H9 (cell line): Measurements from ENCODE around the gene FOXF1. TPM values are rescaled to one million over a fixed set of nuclear protein-coding genes. Genes with fewer than 3 reads are reported as not detected.

Experiments
- DNase-seq: peaks from one replicate; pipeline ENCODE4 v3.0.0-alpha.2; 2017
- H2AFZ ChIP-seq: one replicate; pipeline ENCODE4 v1.6.1; 2013; ENCODE audit warnings: mild to moderate bottlenecking, low read length, control low read depth, moderate library complexity
- H2AK5ac ChIP-seq: 2 replicates; pipeline ENCODE4 v1.6.1; 2013; ENCODE audit warnings: low read length, control low read depth, mixed read lengths; ENCODE audit not compliant: insufficient read length
- H2BK120ac ChIP-seq: one replicate; pipeline ENCODE4 v1.6.1; 2013; ENCODE audit warnings: low read depth, mild to moderate bottlenecking, low read length, control low read depth, inconsistent platforms; ENCODE audit not compliant: poor library complexity, severe bottlenecking
- H2BK12ac ChIP-seq: 2 replicates; pipeline ENCODE4 v1.6.1; 2013; ENCODE audit warnings: low read length, control low read depth, mixed read lengths, low read depth; ENCODE audit not compliant: insufficient read length
- H2BK15ac ChIP-seq: 2 replicates; pipeline ENCODE4 v1.6.1; 2013; ENCODE audit warnings: low read depth, low read length, control low read depth
- H2BK20ac ChIP-seq: one replicate; pipeline ENCODE4 v1.6.1; 2013; ENCODE audit warnings: low read depth, mild to moderate bottlenecking, low read length, control low read depth, inconsistent platforms; ENCODE audit not compliant: poor library complexity, severe bottlenecking
- H2BK5ac ChIP-seq: 2 replicates; pipeline ENCODE4 v1.6.1; 2013; ENCODE audit warnings: low read length, control low read depth, mixed read lengths; ENCODE audit not compliant: insufficient read length
- H3K14ac ChIP-seq: 2 replicates; pipeline ENCODE4 v1.6.1; 2013; ENCODE audit warnings: low read length, control low read depth; ENCODE audit not compliant: insufficient read depth
- H3K18ac ChIP-seq: 2 replicates; pipeline ENCODE4 v1.6.1; 2013; ENCODE audit warnings: low read depth, mild to moderate bottlenecking, mixed read lengths, low read length, control low read depth; ENCODE audit not compliant: insufficient read length
- H3K23ac ChIP-seq: 2 replicates; pipeline ENCODE4 v1.6.1; 2013; ENCODE audit warnings: low read length, control low read depth, mixed read lengths, low read depth; ENCODE audit not compliant: insufficient read length
- H3K23me2 ChIP-seq: 2 replicates; pipeline ENCODE4 v1.6.1; 2013; ENCODE audit warnings: low read depth, mild to moderate bottlenecking, mixed read lengths, low read length, control low read depth; ENCODE audit not compliant: insufficient read length, poor library complexity, severe bottlenecking
- H3K27ac ChIP-seq: 2 replicates; pipeline ENCODE4 v1.5.1; 2013; ENCODE audit warnings: low read length, control low read depth, mixed read lengths, low read depth; ENCODE audit not compliant: insufficient read length
- H3K27me3 ChIP-seq: 2 replicates; pipeline ENCODE4 v1.6.1; 2013; ENCODE audit warnings: low read length, control low read depth, inconsistent platforms; ENCODE audit not compliant: insufficient read depth
- H3K4ac ChIP-seq: 2 replicates; pipeline ENCODE4 v1.6.1; 2013; ENCODE audit warnings: low read depth, mild to moderate bottlenecking, control low read depth, inconsistent platforms, low read length, moderate library complexity
- H3K4me1 ChIP-seq: 2 replicates; pipeline ENCODE4 v1.6.1; 2013; ENCODE audit warnings: low read length, control low read depth, inconsistent platforms; ENCODE audit not compliant: insufficient read depth
- H3K4me2 ChIP-seq: 2 replicates; pipeline ENCODE4 v1.6.1; 2013; ENCODE audit warnings: low read length, control low read depth, mixed read lengths; ENCODE audit not compliant: insufficient read length, insufficient read depth
- H3K56ac ChIP-seq: 2 replicates; pipeline ENCODE4 v1.6.1; 2013; ENCODE audit warnings: low read depth, mild to moderate bottlenecking, mixed read lengths, low read length, control low read depth; ENCODE audit not compliant: insufficient read length
- H3K79me1 ChIP-seq: 2 replicates; pipeline ENCODE4 v1.6.1; 2013; ENCODE audit warnings: low read depth, mild to moderate bottlenecking, moderate library complexity, low read length, control low read depth, inconsistent platforms; ENCODE audit not compliant: insufficient read depth, poor library complexity, severe bottlenecking
- H3K79me2 ChIP-seq: 2 replicates; pipeline ENCODE4 v1.6.1; 2013; ENCODE audit warnings: low read length, control low read depth, inconsistent platforms; ENCODE audit not compliant: insufficient read depth
- H3K9ac ChIP-seq: 2 replicates; pipeline ENCODE4 v1.6.1; 2013; ENCODE audit warnings: low read length, control low read depth, mixed read lengths; ENCODE audit not compliant: insufficient read length; ENCODE audit errors: extremely low read depth
- H3K9me3 ChIP-seq: one replicate; pipeline ENCODE4 v1.6.1; 2013; ENCODE audit warnings: low read depth, low read length, inconsistent platforms; ENCODE audit not compliant: control insufficient read depth
- H3T11ph ChIP-seq: one replicate; pipeline ENCODE4 v1.6.1; 2013; ENCODE audit warnings: mild to moderate bottlenecking, low read length, control low read depth, inconsistent platforms
- H4K20me1 ChIP-seq: one replicate; pipeline ENCODE4 v1.6.1; 2013; ENCODE audit not compliant: control insufficient read depth, insufficient read length, insufficient read depth
- H4K5ac ChIP-seq: 2 replicates; pipeline ENCODE4 v1.6.1; 2013; ENCODE audit warnings: low read depth, mild to moderate bottlenecking, mixed read lengths, low read length, control low read depth; ENCODE audit not compliant: insufficient read length
- H4K8ac ChIP-seq: replicated peaks from 2 replicates; pipeline ENCODE4 v1.6.1; 2013; ENCODE audit warnings: low read length, control low read depth, mixed read lengths, low read depth; ENCODE audit not compliant: insufficient read length
- H4K91ac ChIP-seq: 2 replicates; pipeline ENCODE4 v1.6.1; 2013; ENCODE audit warnings: low read depth, mild to moderate bottlenecking, moderate library complexity, mixed read lengths, low read length, control low read depth; ENCODE audit not compliant: insufficient read length
- H3K27ac Mint-ChIP-seq, 3 experiments: 2 replicates in 2 of 3; 3 replicates in 1 of 3; pipeline ENCODE4 v1.8.0; 2020 to 2021; ENCODE audit warnings: mixed read lengths in 3 of 3, mild to moderate bottlenecking in 1 of 3, moderate library complexity in 1 of 3
- H3K27me3 Mint-ChIP-seq: 2 replicates; pipeline ENCODE4 v1.8.0; 2021; ENCODE audit warnings: low read depth, mild to moderate bottlenecking, moderate library complexity, mixed read lengths
- H3K36me3 Mint-ChIP-seq, 3 experiments: 2 replicates in 2 of 3; 3 replicates in 1 of 3; pipeline ENCODE4 v1.8.0; 2020 to 2021; ENCODE audit warnings: low read depth in 3 of 3, mixed read lengths in 3 of 3; ENCODE audit not compliant: insufficient read depth in 1 of 3
- H3K4me1 Mint-ChIP-seq, 2 experiments: 2 replicates each; pipeline ENCODE4 v1.8.0; 2020; ENCODE audit warnings: mixed read lengths in 2 of 2
- H3K4me3 Mint-ChIP-seq, 2 experiments: 2 replicates in 1 of 2; 3 replicates in 1 of 2; pipeline ENCODE4 v1.8.0; 2020 to 2021; ENCODE audit warnings: mild to moderate bottlenecking in 2 of 2, mixed read lengths in 2 of 2, moderate library complexity in 1 of 2
- H3K9me3 Mint-ChIP-seq, 2 experiments: 2 replicates in 1 of 2; 3 replicates in 1 of 2; pipeline ENCODE4 v1.8.0; 2020; ENCODE audit warnings: mild to moderate bottlenecking in 2 of 2, mixed read lengths in 2 of 2, moderate library complexity in 1 of 2
- WGBS: extraction: QIAGEN DNeasy Blood & Tissue Kit; methylation state at CpG from one replicate; pipeline ENCODE4 v1.1.7; 2013; ENCODE audit warnings: missing lambda C conversion rate, low lambda C conversion rate, mixed read lengths; ENCODE audit not compliant: insufficient read length; ENCODE audit errors: extremely low coverage; 5-methylcytosine and 5-hydroxymethylcytosine counted together
- total RNA-seq: library from RNA; stranded (reverse); gene quantifications from 2 replicates; pipeline ENCODE4 v1.2.1, GENCODE V29; 2021
- TF ChIP-seq, protein P1 (sequence below): fragments of 200-600 bp; sonication (generic); conservative IDR thresholded peaks from 3 replicates; pipeline ENCODE4 v1.8.0; 2021; ENCODE audit warnings: antibody characterized with exemption, mild to moderate bottlenecking

Gene FOXF1
- total RNA-seq, 1 experiment from 2014 or later = not detected

- Histone ChIP-seq H2BK20ac (no peak overlapping the region), H2AK5ac (no peak overlapping the region), H2BK5ac (no peak overlapping the region), H3K9ac (no peak overlapping the region), H3K79me1 (no peaks in the 10 kb centered on the region), H3K18ac (no peak overlapping the region), H2BK120ac (no peak overlapping the region), H3K27me3 (no peaks in the 10 kb centered on the region), H4K8ac (no peak overlapping the region), H3K4ac (no peak overlapping the region), H3K4me2 (no peak overlapping the region), H4K91ac (no peak overlapping the region), H3K14ac (no peak overlapping the region), H3K23ac (no peak overlapping the region), H3K23me2 (no peaks in the 10 kb centered on the region), H3K27ac (no peak overlapping the region), H3K56ac (no peak overlapping the region), H4K20me1 (no peaks in the 10 kb centered on the region), H2BK12ac (no peak overlapping the region), H3T11ph (no peak overlapping the region), H3K79me2 (no peaks in the 10 kb centered on the region), H3K4me1 (no peaks in the 10 kb centered on the region), H4K5ac (no peak overlapping the region), H3K9me3 (no peaks in the 10 kb centered on the region), H2BK15ac (no peak overlapping the region), H2AFZ (no peak overlapping the region)
- H3K4me1 Mint-ChIP-seq = peaks cover 6 to 12% of the 10 kb centered on the region in 2 experiments; a peak in 3 of 4 replicates
- H3K27me3 Mint-ChIP-seq = peaks cover 8% of the 10 kb centered on the region
- H3K27ac Mint-ChIP-seq = peak overlapping the region in 1 of 3 experiments; percentile 72; a peak in 1 of 7 replicates
- TF ChIP-seq, protein P1, sequence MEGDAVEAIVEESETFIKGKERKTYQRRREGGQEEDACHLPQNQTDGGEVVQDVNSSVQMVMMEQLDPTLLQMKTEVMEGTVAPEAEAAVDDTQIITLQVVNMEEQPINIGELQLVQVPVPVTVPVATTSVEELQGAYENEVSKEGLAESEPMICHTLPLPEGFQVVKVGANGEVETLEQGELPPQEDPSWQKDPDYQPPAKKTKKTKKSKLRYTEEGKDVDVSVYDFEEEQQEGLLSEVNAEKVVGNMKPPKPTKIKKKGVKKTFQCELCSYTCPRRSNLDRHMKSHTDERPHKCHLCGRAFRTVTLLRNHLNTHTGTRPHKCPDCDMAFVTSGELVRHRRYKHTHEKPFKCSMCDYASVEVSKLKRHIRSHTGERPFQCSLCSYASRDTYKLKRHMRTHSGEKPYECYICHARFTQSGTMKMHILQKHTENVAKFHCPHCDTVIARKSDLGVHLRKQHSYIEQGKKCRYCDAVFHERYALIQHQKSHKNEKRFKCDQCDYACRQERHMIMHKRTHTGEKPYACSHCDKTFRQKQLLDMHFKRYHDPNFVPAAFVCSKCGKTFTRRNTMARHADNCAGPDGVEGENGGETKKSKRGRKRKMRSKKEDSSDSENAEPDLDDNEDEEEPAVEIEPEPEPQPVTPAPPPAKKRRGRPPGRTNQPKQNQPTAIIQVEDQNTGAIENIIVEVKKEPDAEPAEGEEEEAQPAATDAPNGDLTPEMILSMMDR = no peak
- H3K36me3 Mint-ChIP-seq = peaks cover 0 to 5% (median 0%) of the 10 kb centered on the region in 3 experiments; a peak in 1 of 7 replicates
- no peak overlapping the region for H3K4me3 Mint-ChIP-seq
- no peak for DNase-seq
- WGBS = no CpG with 5 or more reads among the region's 49 CpGs
- H3K9me3 Mint-ChIP-seq = peaks cover 0 to 5% of the 10 kb centered on the region in 2 experiments; a peak in 2 of 5 replicates
Observed at GRCh38 chr16:86531641-86532525, 21.6 kb downstream of the FOXF1 start.
